ENCODE measurements around the gene PNCK. TPM values are rescaled to one million over a fixed set of nuclear protein-coding genes. Genes with fewer than 3 reads are reported as not detected.

The PNCK gene
- total RNA-seq, 2 donors from 2014 or later: not detected

DNA sequence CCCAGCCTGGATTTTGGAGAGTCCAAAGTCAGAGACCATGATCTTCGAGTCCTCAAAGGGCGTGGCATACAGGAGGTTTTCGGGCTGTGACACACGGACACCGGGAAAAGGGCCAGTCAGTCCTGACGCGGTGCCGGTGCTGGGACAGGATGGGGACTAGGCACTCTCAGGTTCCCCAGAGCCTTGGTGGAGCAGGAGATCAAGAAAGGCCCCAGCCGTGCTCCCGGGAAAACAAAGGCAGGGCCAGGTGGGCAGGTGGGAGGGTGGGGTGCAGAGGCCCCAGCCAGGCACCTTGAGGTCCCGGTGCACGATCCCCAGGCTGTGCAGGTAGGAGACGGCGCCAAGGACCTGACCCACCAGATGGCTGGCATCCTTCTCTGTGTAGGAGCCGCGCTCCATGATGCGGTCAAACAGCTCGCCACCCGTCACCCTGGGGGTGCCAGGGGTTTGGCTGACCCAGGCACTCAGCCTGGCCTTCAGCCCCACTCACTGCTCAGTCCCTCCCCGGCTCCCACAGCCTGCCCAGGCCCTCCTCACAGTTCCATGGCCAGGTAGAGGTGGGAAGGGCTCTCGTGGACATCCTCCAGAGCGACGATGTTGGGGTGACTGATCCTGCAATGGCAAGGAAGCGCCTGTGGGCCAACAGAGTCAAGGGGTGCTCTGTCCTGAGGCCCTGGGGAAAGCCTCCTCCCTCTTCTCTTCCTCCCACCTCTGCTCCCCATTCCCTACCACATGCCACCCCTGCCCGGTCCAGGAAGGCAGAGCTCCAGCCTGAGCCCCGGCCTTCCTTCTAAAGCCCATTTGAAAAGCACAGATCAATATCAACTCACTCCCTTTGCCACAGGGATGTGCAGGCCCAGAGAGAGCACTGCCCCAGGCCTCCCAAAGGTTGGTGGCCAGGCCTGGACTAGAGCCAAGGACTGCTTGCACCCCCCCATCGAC is 1.8 kb downstream of the PNCK start:
- no peak overlapping the region for H3K27ac ChIP-seq
- TF ChIP-seq, protein P1, sequence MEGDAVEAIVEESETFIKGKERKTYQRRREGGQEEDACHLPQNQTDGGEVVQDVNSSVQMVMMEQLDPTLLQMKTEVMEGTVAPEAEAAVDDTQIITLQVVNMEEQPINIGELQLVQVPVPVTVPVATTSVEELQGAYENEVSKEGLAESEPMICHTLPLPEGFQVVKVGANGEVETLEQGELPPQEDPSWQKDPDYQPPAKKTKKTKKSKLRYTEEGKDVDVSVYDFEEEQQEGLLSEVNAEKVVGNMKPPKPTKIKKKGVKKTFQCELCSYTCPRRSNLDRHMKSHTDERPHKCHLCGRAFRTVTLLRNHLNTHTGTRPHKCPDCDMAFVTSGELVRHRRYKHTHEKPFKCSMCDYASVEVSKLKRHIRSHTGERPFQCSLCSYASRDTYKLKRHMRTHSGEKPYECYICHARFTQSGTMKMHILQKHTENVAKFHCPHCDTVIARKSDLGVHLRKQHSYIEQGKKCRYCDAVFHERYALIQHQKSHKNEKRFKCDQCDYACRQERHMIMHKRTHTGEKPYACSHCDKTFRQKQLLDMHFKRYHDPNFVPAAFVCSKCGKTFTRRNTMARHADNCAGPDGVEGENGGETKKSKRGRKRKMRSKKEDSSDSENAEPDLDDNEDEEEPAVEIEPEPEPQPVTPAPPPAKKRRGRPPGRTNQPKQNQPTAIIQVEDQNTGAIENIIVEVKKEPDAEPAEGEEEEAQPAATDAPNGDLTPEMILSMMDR (IDR thresholded peaks at IDR 0.05): no peak
- TF ChIP-seq POLR2A (IDR thresholded peaks at IDR 0.05): no peak
- no peaks in the 10 kb centered on the region for H3K36me3 ChIP-seq (replicated peaks in 1 of 2; ENCODE audit: insufficient read depth in 1 of 2, low read depth in 2 of 2)
- no peak overlapping the region for H3K4me3 ChIP-seq
- no peaks in the 10 kb centered on the region for H3K27me3 ChIP-seq
- no peaks in the 10 kb centered on the region for H3K9me3 ChIP-seq
- intact Hi-C loops (cut with DNase I): no loop called here
- H3K4me1 ChIP-seq: no peaks in the 10 kb centered on the region
- no peak for ATAC-seq
- no peak for DNase-seq
- 89 to 96% methylated on average over 2 to 6 of the region's 27 CpGs for WGBS, 2 donors

DNA sequence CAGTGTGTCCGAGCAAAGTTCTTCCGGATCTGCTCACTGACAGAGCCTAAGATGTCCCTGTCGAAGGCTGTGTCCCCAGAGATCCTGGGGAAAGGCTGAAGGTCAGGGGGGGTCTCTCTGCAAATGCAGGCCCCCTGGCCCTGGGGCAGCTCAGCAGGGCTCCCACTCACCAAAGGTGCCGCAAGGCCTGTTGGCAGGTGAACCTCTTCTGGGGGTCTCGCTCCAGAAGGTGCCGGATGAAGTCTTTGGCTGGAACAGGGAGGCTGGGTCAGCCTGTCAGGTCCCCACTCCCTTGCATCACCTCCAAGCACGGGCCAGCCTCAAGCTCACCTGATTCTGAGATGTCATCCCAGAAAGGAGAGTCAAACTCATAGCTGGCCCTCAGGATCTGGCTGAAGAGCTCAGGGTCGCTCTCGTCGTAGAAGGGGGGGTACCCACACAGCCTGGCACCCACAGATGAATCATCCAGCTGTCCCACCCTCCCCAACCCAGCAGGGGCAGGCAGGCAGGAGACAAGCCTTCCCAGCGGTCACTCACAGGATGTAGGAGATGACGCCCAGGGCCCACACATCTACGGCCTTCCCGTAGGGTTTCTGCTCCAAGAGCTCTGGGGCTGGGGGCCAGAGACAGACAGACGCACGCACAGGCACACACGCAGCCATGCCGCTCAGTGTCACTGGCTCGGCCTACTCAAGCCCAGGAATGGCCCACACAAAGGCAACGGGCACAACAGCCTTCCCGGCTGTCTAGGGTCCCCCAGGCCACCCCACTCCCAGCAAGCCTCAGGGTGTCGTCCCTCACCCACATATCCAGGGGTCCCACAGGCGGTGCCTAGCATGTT is 2.6 kb downstream of the PNCK start:
- no peak overlapping the region for H3K27ac ChIP-seq
- H3K27me3 ChIP-seq: no peaks in the 10 kb centered on the region
- H3K4me1 ChIP-seq: no peaks in the 10 kb centered on the region
- DNase-seq (no peak), ATAC-seq (no peak)
- intact Hi-C loops (cut with DNase I): no loop called here
- TF ChIP-seq POLR2A (IDR thresholded peaks at IDR 0.05): no peak
- TF ChIP-seq, protein P1 (IDR thresholded peaks at IDR 0.05): no peak
- WGBS, 2 donors: 83% methylated on average over 6 of the region's 23 CpGs; no CpG with 5 or more reads in 1 of the 2 donors
- H3K4me3 ChIP-seq: no peak overlapping the region
- no peaks in the 10 kb centered on the region for H3K36me3 ChIP-seq (replicated peaks in 1 of 2; ENCODE audit: insufficient read depth in 1 of 2, low read depth in 2 of 2)
- H3K9me3 ChIP-seq: no peaks in the 10 kb centered on the region

GRCh38 chrX:153669901-153670731 is 3.5 kb downstream of the PNCK start:
- DNase-seq (no peak), ATAC-seq (no peak)
- TF ChIP-seq, protein P1 (IDR thresholded peaks at IDR 0.05): no peak
- TF ChIP-seq POLR2A (IDR thresholded peaks at IDR 0.05): no peak
- Histone ChIP-seq H3K27ac (no peak overlapping the region), H3K4me1 (no peaks in the 10 kb centered on the region), H3K4me3 (no peak overlapping the region), H3K27me3 (no peaks in the 10 kb centered on the region), H3K9me3 (no peaks in the 10 kb centered on the region), H3K36me3 (replicated peaks in 1 of 2; ENCODE audit: insufficient read depth in 1 of 2, low read depth in 2 of 2) (no peaks in the 10 kb centered on the region)
- intact Hi-C loops (cut with DNase I): no loop called here
- 76 to 100% methylated on average over 1 to 9 of the region's 23 CpGs for WGBS, 2 donors

GRCh38 chrX:153669174-153669890 is 4.3 kb downstream of the PNCK start:
- no peak for ATAC-seq
- no peaks in the 10 kb centered on the region for H3K4me1 ChIP-seq
- 52% methylated on average over 6 of the region's 17 CpGs; no CpG with 5 or more reads in 1 of the 2 donors for WGBS, 2 donors
- no peak overlapping the region for H3K27ac ChIP-seq
- H3K9me3 ChIP-seq: no peaks in the 10 kb centered on the region
- no peak overlapping the region for H3K4me3 ChIP-seq
- no peaks in the 10 kb centered on the region for H3K27me3 ChIP-seq
- TF ChIP-seq, protein P1 (IDR thresholded peaks at IDR 0.05): peak; percentile 29 to 55 (median 48)
- TF ChIP-seq POLR2A (IDR thresholded peaks at IDR 0.05): no peak
- DNase-seq: no peak
- intact Hi-C loops (cut with DNase I): no loop called here
- H3K36me3 ChIP-seq (replicated peaks in 1 of 2; ENCODE audit: insufficient read depth in 1 of 2, low read depth in 2 of 2): no peaks in the 10 kb centered on the region

Measured in body of pancreas (tissue), 4 donors.